ENCODE measurements around the gene RBBP8NL. TPM values are rescaled to one million over a fixed set of nuclear protein-coding genes. Genes with fewer than 3 reads are reported as not detected.

The RBBP8NL gene
- total and polyA plus RNA-seq, 5 experiments from 2014 or later: not detected

DNA sequence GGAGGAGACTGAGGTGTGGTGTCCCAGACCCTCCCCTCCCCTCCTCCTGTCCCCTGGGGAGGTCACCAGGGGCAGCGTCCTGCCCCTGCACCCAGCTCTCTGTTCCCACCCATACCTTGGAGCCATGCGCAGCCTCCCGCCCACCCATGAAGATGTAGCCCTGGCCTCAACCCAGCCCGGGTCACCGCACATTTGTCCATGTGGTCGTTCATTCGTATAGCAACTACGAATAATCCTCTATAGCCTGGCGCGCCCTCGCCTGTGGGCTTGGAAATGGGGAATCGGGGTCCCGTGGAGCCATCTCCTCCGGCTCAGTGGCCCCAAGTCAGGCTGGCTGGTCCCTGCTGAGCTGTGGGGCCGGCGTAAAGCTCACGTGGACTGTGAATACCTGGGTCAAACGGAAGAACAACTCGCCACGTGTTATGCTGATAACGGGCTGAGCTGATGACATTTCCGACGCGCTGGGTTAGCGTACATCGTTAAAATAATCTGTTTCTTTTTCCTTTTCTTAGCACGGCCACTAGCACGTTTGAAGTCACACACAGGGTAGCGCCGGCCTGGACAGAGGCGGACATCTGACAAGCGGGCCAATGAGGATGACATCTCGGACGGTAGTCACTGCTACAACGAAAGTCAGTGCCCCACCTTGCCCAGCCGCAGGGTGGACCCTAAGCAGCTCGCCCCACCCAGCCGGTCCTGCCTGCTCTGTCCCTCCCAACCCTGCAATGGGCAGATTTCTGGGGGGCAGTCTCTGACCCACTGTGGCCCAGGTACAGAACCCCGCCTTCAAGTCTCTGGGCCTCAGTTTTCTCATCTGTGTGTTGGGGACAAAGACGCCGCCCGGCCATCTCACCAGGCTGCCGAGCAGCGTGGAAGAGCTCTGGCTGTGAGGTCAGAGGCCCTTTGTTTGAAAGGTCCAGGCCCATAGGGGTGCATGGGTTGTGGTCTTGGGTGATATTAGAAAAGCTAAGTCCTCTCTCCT lies 19.8 kb upstream of the RBBP8NL start:
- H3K4me1 Mint-ChIP-seq: no peaks in the 10 kb centered on the region
- no peaks in the 10 kb centered on the region for H3K9me3 Mint-ChIP-seq
- ATAC-seq (no peak), DNase-seq (no peak)
- H3K27me3 Mint-ChIP-seq: peaks cover 0 to 24% (median 6%) of the 10 kb centered on the region in 5 donors
- H3K36me3 Mint-ChIP-seq: no peaks in the 10 kb centered on the region
- H3K4me3 Mint-ChIP-seq: no peak overlapping the region
- peak overlapping the region in 2 of 10 donors; percentile 21 to 40 for H3K27ac Mint-ChIP-seq
- POLR2A ChIA-PET: no interaction called here

DNA sequence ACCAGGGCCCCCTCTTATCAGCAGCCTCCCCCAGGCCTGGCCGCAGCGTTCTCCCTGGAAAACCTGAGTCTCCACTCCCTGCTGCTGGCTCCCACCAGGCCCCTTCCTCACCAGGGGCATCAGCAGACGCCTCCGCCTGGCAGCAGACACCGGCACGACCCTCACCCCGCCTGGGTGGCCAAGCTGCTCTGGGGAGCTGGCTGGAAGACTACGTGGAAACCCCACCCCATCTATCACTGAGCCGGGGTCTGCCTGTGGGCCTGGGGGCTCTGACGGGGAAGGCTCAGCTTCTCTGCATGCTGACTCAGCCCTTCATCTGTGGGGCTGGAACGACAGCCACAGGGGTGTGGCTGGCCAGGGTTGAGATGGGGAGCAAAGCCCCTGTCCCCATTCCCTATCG lies 19.1 kb upstream of the RBBP8NL start:
- no peaks in the 10 kb centered on the region for H3K9me3 Mint-ChIP-seq
- POLR2A ChIA-PET: no interaction called here
- DNase-seq (no peak), ATAC-seq (no peak)
- H3K36me3 Mint-ChIP-seq: no peaks in the 10 kb centered on the region
- H3K27me3 Mint-ChIP-seq: peaks cover 0 to 24% (median 6%) of the 10 kb centered on the region in 5 donors
- H3K4me1 Mint-ChIP-seq: no peaks in the 10 kb centered on the region
- no peak overlapping the region for H3K4me3 Mint-ChIP-seq
- no peak overlapping the region for H3K27ac Mint-ChIP-seq

DNA sequence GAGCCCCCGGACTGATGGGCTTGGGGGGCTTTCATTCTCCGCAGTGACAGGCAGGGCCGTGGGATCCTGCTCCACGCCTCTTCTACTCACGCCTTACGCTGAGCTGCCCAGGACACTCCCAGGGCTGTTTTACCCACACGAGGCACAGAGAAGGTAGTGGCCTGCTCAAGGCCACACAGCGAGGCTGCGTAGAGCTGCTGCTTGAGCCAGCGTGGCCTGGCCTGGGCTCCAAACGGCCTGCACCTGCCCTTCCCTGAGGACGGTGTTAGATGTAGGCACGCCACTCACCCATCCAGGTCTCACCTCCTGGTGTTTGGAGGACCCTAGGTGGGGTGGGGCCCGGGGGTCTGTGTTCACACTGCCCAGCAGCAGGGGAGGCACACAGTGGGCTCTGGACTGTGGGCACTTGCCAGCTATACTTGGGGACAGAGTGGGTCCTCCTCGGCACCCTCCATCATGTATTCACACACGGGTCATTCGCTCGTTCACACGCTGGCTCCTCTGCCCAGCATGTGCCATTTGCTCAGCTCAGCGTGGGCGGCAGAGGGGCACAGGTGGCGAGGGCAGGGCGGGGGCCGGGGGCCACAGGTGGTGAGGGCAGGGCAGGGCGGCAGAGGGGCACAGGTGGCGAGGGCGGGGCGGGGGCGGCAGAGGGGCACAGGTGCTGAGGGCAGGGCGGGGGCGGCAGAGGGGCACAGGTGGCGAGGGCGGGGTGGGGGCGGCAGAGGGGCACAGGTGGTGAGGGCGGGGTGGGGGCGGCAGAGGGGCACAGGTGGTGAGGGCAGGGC lies 18.4 kb upstream of the RBBP8NL start:
- DNase-seq (no peak), ATAC-seq (no peak)
- no peaks in the 10 kb centered on the region for H3K36me3 Mint-ChIP-seq
- H3K4me3 Mint-ChIP-seq: no peak overlapping the region
- H3K9me3 Mint-ChIP-seq: no peaks in the 10 kb centered on the region
- no peak overlapping the region for H3K27ac Mint-ChIP-seq
- peaks cover 0 to 24% (median 6%) of the 10 kb centered on the region in 5 donors for H3K27me3 Mint-ChIP-seq
- no peaks in the 10 kb centered on the region for H3K4me1 Mint-ChIP-seq
- POLR2A ChIA-PET: no interaction called here

GRCh38 chr20:62444286-62444685 lies 16.9 kb upstream of the RBBP8NL start:
- H3K27ac Mint-ChIP-seq: no peak overlapping the region
- no peaks in the 10 kb centered on the region for H3K36me3 Mint-ChIP-seq
- peaks cover 0 to 17% (median 6%) of the 10 kb centered on the region in 5 donors for H3K27me3 Mint-ChIP-seq
- H3K4me1 Mint-ChIP-seq: peaks cover 0 to 2% (median 0%) of the 10 kb centered on the region in 4 donors
- ATAC-seq (no peak), DNase-seq (no peak)
- no peaks in the 10 kb centered on the region for H3K9me3 Mint-ChIP-seq
- no peak overlapping the region for H3K4me3 Mint-ChIP-seq
- POLR2A ChIA-PET: no interaction called here

DNA sequence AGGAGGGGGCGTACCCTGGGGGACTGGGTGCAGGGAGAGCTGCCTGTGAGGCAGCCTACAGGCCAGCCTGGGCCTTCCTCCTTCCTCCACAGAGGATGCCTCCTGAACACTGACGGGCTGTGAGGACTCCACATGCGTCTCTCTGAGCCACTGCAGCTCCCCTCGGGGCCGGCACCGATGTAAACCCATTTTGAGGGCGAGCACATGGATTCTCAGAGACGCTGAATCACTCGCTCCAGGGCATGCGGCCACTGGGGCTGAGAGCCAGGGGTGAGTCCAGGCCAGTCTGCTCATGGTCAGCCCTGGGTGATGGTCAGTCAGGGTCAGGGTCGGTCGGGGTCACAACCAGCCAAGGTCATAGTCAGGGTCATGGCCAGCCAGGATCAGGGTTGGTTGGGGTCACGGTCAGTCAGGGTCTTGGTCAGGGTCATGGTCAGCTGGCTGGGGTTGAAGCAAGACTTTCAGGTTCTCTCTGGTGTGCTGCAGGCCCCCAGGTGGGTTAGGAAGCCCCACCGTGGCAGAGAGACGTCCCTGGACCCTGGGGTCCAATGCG lies 14.7 kb upstream of the RBBP8NL start:
- Mint-ChIP-seq H3K9me3 (no peaks in the 10 kb centered on the region), H3K27me3 (peaks cover 0 to 17% (median 4%) of the 10 kb centered on the region in 5 donors), H3K4me3 (no peak overlapping the region), H3K27ac (no peak overlapping the region), H3K4me1 (peaks cover 0 to 4% (median 0%) of the 10 kb centered on the region in 4 donors), H3K36me3 (no peaks in the 10 kb centered on the region)
- POLR2A ChIA-PET: no interaction called here
- no peak for DNase-seq
- no peak for ATAC-seq

GRCh38 chr20:62439218-62439617 lies 11.9 kb upstream of the RBBP8NL start:
- Mint-ChIP-seq H3K4me1 (peaks cover 0 to 4% (median 0%) of the 10 kb centered on the region in 4 donors), H3K27me3 (peaks cover 9 to 42% (median 9%) of the 10 kb centered on the region in 5 donors), H3K4me3 (no peak overlapping the region), H3K27ac (no peak overlapping the region), H3K36me3 (no peaks in the 10 kb centered on the region), H3K9me3 (no peaks in the 10 kb centered on the region)
- ATAC-seq (no peak), DNase-seq (no peak)
- POLR2A ChIA-PET: no interaction called here

DNA sequence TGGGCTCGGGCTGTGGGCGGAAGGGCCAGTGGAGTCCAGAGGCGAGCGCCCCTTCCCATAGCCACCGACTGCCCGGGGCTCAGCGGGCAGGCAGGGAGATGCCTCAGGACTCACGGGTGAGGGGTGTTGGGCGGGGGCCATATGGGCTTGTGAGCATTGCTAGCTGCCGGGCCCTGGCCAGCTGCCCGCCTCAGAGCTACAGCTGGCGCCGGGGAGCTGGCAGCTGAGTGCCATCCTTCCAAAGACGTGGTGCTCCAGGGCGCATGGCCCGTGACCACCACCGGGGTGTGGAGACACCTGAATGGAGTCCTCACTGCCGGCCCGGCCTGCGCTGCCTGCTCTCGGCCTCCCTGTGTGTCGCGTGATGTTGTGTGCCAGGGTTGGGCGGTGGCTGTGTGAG lies 10.6 kb upstream of the RBBP8NL start:
- DNase-seq: no peak
- H3K4me1 Mint-ChIP-seq: peaks cover 0 to 4% (median 0%) of the 10 kb centered on the region in 4 donors
- H3K27ac Mint-ChIP-seq: no peak overlapping the region
- H3K4me3 Mint-ChIP-seq: no peak overlapping the region
- H3K9me3 Mint-ChIP-seq: no peaks in the 10 kb centered on the region
- H3K27me3 Mint-ChIP-seq: peaks cover 9 to 55% (median 13%) of the 10 kb centered on the region in 5 donors
- POLR2A ChIA-PET: no interaction called here
- no peaks in the 10 kb centered on the region for H3K36me3 Mint-ChIP-seq
- no peak for ATAC-seq

GRCh38 chr20:62437496-62437895 lies 10.2 kb upstream of the RBBP8NL start:
- Mint-ChIP-seq H3K36me3 (no peaks in the 10 kb centered on the region), H3K9me3 (no peaks in the 10 kb centered on the region), H3K27ac (no peak overlapping the region), H3K4me1 (peaks cover 0 to 4% (median 0%) of the 10 kb centered on the region in 4 donors), H3K27me3 (peaks cover 9 to 58% (median 14%) of the 10 kb centered on the region in 5 donors), H3K4me3 (no peak overlapping the region)
- DNase-seq (no peak), ATAC-seq (no peak)
- POLR2A ChIA-PET: no interaction called here

GRCh38 chr20:62436692-62437091 lies 9.4 kb upstream of the RBBP8NL start:
- POLR2A ChIA-PET: no interaction called here
- DNase-seq (no peak), ATAC-seq (no peak)
- no peaks in the 10 kb centered on the region for H3K36me3 Mint-ChIP-seq
- H3K4me3 Mint-ChIP-seq: no peak overlapping the region
- H3K27ac Mint-ChIP-seq: no peak overlapping the region
- peaks cover 9 to 61% (median 14%) of the 10 kb centered on the region in 5 donors for H3K27me3 Mint-ChIP-seq
- H3K9me3 Mint-ChIP-seq: no peaks in the 10 kb centered on the region
- peaks cover 0 to 4% (median 0%) of the 10 kb centered on the region in 4 donors for H3K4me1 Mint-ChIP-seq

- peak overlapping the region in 1 of 10 donors; percentile 74 for H3K27ac Mint-ChIP-seq
- ATAC-seq (no peak), DNase-seq (no peak)
- no peaks in the 10 kb centered on the region for H3K36me3 Mint-ChIP-seq
- H3K4me1 Mint-ChIP-seq: peaks cover 0 to 3% (median 0%) of the 10 kb centered on the region in 4 donors
- POLR2A ChIA-PET: no interaction called here
- H3K27me3 Mint-ChIP-seq: peaks cover 9 to 68% (median 14%) of the 10 kb centered on the region in 5 donors
- no peak overlapping the region for H3K4me3 Mint-ChIP-seq
- H3K9me3 Mint-ChIP-seq: no peaks in the 10 kb centered on the region
Observed at GRCh38 chr20:62433658-62434497, 6.5 kb upstream of the RBBP8NL start.

GRCh38 chr20:62430866-62431447 lies 3.6 kb upstream of the RBBP8NL start:
- Mint-ChIP-seq H3K4me3 (no peak overlapping the region), H3K36me3 (no peaks in the 10 kb centered on the region), H3K27me3 (peaks cover 5 to 42% (median 14%) of the 10 kb centered on the region in 5 donors), H3K27ac (no peak overlapping the region), H3K9me3 (no peaks in the 10 kb centered on the region), H3K4me1 (no peaks in the 10 kb centered on the region)
- POLR2A ChIA-PET: interaction anchor here (1.3 kb wide), 1 partner anchor 47 kb away, joined by 3 read pairs; no protein-coding TSS in a partner anchor
- DNase-seq (no peak), ATAC-seq (no peak)
